Activated naive CD4-positive, alpha-beta T cell treated with anti-CD3 and anti-CD28 coated beads, Interleukin-2, amount 50 U/mL, for 24 hours (primary cell): Measurements from ENCODE around the gene MGST2.
A peak's percentile ranks its signal among the peaks of the same experiment; 100 is the strongest.
"Not testable (repeated sequence)": the region's sequence is repeated elsewhere in the genome, so short reads cannot be mapped to it uniquely, and the experiment has no call there.

Experiments used
- H3K27ac Mint-ChIP-seq: one replicate; pipeline ENCODE4 v1.8.0; 2021; ENCODE audit warnings: mild to moderate bottlenecking, mixed read lengths
- H3K27me3 Mint-ChIP-seq: one replicate; pipeline ENCODE4 v1.8.0; 2021; ENCODE audit warnings: mixed read lengths
- H3K36me3 Mint-ChIP-seq: one replicate; pipeline ENCODE4 v1.8.0; 2021; ENCODE audit warnings: mixed read lengths
- H3K4me1 Mint-ChIP-seq: one replicate; pipeline ENCODE4 v1.8.0; 2021; ENCODE audit warnings: mixed read lengths
- H3K4me3 Mint-ChIP-seq: one replicate; pipeline ENCODE4 v1.8.0; 2021; ENCODE audit warnings: mild to moderate bottlenecking, mixed read lengths
- H3K9me3 Mint-ChIP-seq: one replicate; pipeline ENCODE4 v1.8.0; 2021; ENCODE audit warnings: mixed read lengths

Gene MGST2

DNA sequence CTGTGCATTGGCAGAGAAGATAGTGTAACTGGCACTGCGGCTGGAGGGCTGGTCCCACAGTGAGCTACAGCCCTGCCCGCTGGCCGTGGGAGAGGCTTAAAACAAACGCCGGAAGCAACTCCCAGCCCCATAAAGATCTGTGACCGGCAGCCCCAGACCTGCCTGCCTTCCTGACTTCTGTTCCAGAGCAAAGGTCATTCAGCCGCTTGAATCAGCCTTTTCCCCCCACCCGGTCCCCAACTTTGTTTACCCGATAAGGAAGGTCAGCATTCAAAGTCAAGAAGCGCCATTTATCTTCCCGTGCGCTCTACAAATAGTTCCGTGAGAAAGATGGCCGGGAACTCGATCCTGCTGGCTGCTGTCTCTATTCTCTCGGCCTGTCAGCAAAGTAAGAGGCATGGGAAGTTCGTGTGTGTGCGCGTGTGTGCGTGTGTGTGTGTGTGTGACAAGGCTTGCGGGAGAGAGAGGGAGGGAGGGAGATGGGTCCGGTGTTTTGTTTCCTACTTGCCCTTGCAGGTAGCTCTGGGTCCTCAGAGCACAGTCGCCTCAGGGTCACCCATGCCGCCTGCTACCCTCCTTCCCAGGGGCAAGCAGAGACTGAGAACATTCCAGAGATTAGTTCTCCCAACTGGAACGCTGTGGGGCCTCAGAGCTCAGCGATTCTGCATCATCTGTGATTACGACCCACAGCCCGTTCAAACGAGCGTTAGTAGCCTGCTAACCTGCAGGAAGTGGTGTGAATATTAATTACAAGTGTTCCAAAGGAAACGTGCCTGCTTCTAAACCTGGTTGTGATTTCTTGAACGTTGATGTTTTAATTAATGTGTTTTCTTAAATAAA is at the start of gene MGST2:
TSS of gene MGST2 (plus strand) at position 130 of the 840 bp plus-strand sequence. CDS start at position 331, 201 bp downstream.
- Mint-ChIP-seq H3K36me3 (no peaks in the 10 kb centered on the region), H3K27ac (peak within 1 kb of the TSS; percentile 43), H3K9me3 (no peaks in the 10 kb centered on the region), H3K4me3 (peak within 1 kb of the TSS; percentile 83), H3K27me3 (no peaks in the 10 kb centered on the region), H3K4me1 (peaks cover 18% of the 10 kb centered on the region)

DNA sequence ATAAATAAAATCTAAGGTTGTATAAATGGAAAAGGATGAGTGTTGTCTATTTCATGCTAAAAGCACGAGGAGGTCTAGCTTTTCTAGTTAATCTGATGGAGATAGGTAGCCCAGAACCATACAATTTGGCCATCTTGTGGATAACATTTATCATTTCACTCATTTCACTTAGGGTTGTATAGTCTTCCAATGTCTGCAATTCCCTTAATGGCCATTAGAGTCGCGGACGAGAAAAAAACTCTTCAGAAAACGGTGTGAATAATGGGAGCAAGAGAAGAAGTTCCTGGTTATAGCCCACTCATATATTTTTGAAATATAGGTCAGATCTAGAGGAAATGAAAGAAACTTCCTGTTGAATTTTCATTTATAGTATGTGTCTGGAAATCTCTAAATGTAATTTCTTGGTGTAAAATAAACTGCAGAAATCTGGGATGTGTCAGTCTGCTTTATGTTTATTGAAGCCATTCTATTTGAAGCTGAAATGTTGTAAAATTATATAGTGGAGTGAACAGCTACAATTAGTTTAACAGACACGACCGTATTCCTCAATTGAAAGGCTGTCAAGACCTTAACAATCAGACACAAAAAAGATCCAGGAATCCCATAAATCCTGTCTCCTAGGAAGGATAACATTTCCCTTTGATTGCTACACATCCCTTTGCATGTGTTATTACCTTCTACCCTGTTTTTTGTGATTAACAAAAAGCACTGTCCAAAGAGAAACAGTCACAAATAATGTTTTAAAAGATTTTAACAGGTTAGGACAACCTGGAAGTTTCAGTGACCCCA is 47.7 kb upstream of the MGST2 start:
- H3K36me3 Mint-ChIP-seq: no peaks in the 10 kb centered on the region
- no peaks in the 10 kb centered on the region for H3K4me1 Mint-ChIP-seq
- no peak overlapping the region for H3K27ac Mint-ChIP-seq
- H3K4me3 Mint-ChIP-seq: no peak overlapping the region
- H3K27me3 Mint-ChIP-seq: no peaks in the 10 kb centered on the region
- no peaks in the 10 kb centered on the region for H3K9me3 Mint-ChIP-seq

DNA sequence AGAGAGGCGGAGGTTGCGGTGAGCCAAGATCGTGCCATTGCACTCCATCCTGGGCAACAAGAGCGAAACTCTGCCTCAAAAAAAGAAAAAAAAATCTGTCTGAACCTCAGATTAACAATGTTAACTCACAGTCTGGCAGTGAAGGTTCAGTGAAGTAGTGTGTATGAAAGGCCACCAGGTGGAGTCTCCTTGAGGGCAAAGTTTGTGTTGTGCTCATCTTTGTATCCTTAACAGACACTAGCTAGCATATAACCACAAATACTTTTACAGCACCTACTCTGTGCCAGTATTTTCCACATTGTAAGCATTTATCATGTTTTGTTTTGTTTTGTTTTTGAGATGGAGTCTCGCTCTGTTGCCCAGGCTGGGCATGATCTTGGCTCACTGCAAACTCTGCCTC is 46.0 kb upstream of the MGST2 start:
- no peak overlapping the region for H3K4me3 Mint-ChIP-seq
- H3K9me3 Mint-ChIP-seq: no peaks in the 10 kb centered on the region
- H3K27ac Mint-ChIP-seq: no peak overlapping the region
- H3K36me3 Mint-ChIP-seq: no peaks in the 10 kb centered on the region
- H3K4me1 Mint-ChIP-seq: no peaks in the 10 kb centered on the region
- H3K27me3 Mint-ChIP-seq: peaks cover 4% of the 10 kb centered on the region

DNA sequence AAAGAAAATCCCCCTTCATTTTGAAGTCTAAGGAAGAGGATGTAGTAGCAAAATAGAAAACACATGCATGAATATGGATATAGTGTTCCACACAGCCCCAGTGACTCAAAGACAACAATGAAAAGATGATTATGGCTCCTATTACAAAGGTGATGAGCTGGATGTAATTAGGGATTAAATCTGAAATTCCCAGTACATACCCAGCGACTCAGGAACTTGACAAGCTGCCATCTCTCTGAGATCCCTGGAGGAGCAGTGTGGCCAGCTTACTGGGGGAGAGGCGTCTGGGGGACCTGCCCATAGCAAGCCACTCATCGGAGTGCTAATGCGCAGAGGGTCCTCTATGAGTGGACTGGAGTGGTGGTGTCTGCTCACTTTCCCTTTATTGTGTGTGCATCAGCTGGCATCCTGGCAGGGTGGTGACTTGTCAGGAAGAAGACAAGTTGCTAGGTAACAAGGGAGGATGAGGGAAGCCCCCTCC is 42.7 kb upstream of the MGST2 start:
- no peaks in the 10 kb centered on the region for H3K9me3 Mint-ChIP-seq
- H3K4me1 Mint-ChIP-seq: no peaks in the 10 kb centered on the region
- no peak overlapping the region for H3K4me3 Mint-ChIP-seq
- H3K36me3 Mint-ChIP-seq: no peaks in the 10 kb centered on the region
- H3K27me3 Mint-ChIP-seq: peaks cover 4% of the 10 kb centered on the region
- H3K27ac Mint-ChIP-seq: no peak overlapping the region

DNA sequence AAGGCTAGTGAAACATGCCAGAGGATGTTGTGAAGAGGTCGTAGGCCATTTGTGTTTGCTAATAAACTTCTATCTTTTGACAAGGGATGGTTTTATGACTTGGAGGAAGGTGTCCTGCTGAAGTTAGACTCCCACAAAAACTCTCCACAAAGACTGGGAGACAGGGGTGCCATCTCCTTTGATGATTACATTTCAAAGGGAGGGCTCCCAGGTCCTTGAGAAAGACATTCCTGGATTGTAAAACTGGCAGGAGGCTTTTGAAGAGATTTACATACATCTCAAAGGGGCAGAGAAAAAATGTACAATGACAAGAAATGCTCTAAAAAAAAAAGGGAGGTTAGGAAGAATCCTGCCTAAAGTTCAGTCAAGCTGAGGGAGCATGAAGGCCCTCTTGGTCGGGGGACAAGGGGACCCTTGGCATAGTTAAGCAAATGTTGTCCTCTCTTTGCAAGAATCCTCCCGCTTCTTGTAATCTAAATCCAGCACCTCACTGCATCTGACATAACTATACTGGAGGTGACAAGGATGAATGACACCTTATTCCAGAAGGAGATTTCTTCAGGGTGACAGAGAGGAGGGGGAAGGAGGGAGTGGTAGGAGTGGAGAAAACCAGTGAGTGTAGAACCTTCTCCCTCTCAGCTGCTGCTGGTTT is 41.1 kb upstream of the MGST2 start:
- H3K9me3 Mint-ChIP-seq: no peaks in the 10 kb centered on the region
- peaks cover 5% of the 10 kb centered on the region for H3K27me3 Mint-ChIP-seq
- no peak overlapping the region for H3K27ac Mint-ChIP-seq
- H3K4me3 Mint-ChIP-seq: no peak overlapping the region
- no peaks in the 10 kb centered on the region for H3K4me1 Mint-ChIP-seq
- H3K36me3 Mint-ChIP-seq: no peaks in the 10 kb centered on the region

DNA sequence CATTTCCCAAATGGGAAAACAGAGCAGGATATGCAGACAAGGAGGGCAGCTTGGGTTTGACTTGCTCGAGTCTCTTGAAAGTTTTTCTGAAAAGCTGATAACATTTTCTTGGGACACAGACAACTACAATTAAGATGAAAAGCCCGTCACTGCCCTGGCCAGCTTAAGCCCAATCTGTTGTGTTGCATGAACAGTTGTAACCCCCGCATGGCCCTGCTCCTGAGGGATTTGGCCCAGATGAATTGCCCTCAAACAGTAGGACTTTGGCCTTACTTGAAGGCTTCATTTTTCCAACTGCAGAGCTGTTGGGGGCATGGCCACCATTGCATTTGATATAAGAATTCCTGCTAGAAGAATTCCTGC is 40.5 kb upstream of the MGST2 start:
- Mint-ChIP-seq H3K4me3 (no peak overlapping the region), H3K9me3 (no peaks in the 10 kb centered on the region), H3K27ac (no peak overlapping the region), H3K27me3 (peaks cover 5% of the 10 kb centered on the region), H3K4me1 (no peaks in the 10 kb centered on the region), H3K36me3 (no peaks in the 10 kb centered on the region)

DNA sequence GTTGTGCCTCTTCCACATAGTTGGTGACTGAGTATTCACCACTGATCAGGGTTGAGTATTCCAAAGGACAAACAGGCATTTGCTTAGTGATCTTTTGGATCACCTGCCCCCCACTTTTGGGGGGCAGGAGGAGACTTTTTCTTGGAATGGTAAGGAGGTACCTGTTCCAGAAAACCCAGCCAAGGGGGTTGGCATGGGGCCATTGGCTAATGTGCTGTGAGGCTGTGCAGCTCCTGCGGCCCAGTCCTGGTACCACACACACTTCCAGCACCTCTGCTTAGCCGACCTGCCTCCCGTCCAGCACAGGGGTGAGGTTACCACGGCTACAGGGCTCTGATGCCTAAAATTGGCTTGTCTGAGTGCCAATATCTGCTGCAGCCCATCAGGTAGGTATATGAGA is 40.1 kb upstream of the MGST2 start:
- Mint-ChIP-seq H3K27ac (no peak overlapping the region), H3K27me3 (peaks cover 5% of the 10 kb centered on the region), H3K36me3 (no peaks in the 10 kb centered on the region), H3K4me3 (no peak overlapping the region), H3K4me1 (no peaks in the 10 kb centered on the region), H3K9me3 (no peaks in the 10 kb centered on the region)

DNA sequence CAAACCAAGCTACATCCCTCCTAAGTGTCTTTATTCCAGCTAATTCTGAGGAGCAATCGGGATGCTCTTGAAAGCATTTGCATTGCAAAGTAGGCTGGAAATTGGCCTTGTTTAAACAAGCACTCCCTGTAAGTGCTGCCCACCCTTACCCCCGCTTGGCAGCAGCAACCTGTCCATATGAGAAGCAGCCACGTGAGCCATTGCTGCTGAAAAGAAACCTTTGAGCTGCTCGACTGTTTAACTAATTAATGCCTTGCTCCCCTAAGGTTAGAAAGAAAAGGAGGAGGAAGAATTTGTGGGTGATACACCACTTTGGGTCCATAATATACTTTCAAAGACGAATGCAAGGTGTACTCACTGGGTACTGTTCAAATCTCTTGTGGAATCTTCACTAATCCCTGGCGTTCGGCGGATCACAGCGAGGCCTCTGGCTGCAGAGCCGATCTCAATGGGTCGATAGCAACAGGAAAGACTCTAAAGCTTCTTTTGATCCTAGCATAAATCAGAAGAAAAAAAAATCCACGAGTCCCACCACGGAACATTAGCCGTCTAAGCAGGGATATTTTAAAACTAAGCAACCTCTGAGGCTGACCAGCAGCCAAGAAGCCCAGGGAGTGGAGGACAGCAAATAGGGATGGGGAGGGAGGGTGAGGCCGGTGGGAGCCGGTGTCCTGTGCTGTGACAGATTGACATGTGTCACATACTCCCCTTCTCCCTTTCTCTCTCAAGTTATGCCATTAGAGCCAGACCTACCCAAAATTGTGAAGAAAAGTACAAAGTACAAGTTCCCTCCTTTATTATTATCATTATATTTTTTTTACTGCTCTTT is 37.2 kb upstream of the MGST2 start:
- no peak overlapping the region for H3K4me3 Mint-ChIP-seq
- no peaks in the 10 kb centered on the region for H3K36me3 Mint-ChIP-seq
- H3K27me3 Mint-ChIP-seq: peaks cover 4% of the 10 kb centered on the region
- H3K27ac Mint-ChIP-seq: no peak overlapping the region
- H3K4me1 Mint-ChIP-seq: no peaks in the 10 kb centered on the region
- no peaks in the 10 kb centered on the region for H3K9me3 Mint-ChIP-seq

DNA sequence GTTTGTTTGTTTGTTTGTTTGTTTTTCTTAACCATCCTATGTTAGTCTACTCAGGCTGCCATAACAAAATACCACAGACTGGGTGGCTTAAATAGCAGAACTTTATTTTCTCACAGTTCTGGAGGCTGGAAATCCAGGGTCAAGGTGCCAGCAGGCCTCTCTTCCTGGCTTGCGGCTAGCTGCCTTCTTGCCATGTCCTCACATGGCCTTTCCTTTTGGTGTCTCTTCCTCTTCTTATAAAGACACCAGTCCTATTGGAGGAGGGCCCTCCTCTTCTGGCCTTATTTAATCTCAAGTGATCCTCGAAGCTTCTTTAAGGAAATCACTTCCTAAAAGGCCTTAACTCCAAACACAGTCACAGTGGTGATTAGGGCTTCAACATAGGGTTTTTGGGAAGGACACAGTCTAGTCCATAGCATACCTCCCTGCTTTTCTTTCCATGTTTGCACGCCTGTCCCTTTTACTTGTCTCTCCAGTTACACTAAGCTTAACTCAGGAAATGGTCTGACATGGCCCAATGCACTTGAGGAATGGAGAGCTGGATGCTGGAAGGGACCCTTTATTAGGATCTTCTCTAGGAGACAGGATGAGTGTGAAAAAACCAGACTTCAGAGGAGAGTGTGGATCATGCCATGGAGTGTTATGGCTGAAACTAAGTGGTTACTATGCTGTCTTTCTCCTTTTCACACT is 36.0 kb upstream of the MGST2 start:
- Mint-ChIP-seq H3K27ac (no peak overlapping the region), H3K9me3 (no peaks in the 10 kb centered on the region), H3K27me3 (peaks cover 7% of the 10 kb centered on the region), H3K36me3 (no peaks in the 10 kb centered on the region), H3K4me1 (no peaks in the 10 kb centered on the region), H3K4me3 (no peak overlapping the region)

DNA sequence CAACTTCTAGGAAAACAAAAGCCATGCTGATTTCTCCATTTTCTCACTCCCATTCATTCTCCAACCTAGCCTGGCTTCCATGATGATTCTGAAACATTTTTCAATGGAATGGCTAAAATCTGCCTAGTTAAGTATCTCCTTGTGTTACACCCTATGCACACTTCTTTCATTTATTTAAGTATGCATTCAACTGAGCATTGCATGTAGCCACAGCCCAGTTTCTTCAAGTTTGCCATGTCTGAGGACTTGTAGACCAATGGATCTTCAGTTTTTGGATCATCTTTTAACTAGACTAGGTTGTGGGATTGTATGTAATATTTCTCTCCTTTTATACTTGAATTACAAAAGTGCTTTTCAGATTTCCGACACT is 35.5 kb upstream of the MGST2 start:
- Mint-ChIP-seq H3K27me3 (peaks cover 7% of the 10 kb centered on the region), H3K27ac (no peak overlapping the region), H3K4me1 (no peaks in the 10 kb centered on the region), H3K9me3 (no peaks in the 10 kb centered on the region), H3K4me3 (no peak overlapping the region), H3K36me3 (no peaks in the 10 kb centered on the region)

DNA sequence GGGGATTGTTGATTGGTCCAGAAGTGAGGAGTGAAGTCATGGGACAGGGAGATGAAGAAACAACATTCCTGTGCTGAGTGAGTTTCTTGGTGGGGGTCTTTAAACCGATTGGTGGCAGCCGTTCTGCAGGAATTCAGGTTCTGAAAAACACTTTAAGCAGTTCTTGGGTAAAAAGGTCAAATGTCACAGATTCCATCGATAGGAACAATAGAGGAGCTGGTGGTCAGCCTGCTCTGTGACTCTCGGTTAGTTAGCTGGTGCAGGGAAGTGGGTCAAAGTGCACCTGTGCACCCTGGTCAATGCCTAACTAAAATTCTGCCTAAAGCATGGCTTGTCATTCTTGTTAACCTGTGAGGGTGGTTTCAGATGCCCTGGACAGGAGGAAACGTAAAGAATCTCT is 34.6 kb upstream of the MGST2 start:
- Mint-ChIP-seq H3K4me3 (no peak overlapping the region), H3K9me3 (no peaks in the 10 kb centered on the region), H3K36me3 (no peaks in the 10 kb centered on the region), H3K4me1 (no peaks in the 10 kb centered on the region), H3K27me3 (peaks cover 7% of the 10 kb centered on the region), H3K27ac (no peak overlapping the region)

DNA sequence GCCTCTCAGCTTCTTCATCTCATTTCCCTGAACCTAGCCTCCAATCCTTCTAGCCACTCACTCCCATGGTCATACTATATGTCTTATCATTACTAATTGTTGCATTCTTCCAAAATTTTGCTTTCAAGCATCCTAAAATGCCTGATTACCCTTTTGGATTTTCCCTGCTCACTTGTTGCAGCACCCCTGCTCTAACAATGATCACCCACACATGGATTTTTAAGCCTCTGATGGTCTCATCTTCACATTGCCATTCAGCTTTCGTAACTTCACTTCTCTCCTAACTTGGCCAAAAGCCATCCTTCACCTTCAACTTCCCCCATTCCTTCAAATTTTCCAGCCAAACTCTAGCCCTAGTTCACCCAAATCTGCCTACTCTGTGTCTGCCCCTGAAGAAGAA is 33.8 kb upstream of the MGST2 start:
- H3K4me1 Mint-ChIP-seq: no peaks in the 10 kb centered on the region
- H3K9me3 Mint-ChIP-seq: no peaks in the 10 kb centered on the region
- H3K27me3 Mint-ChIP-seq: peaks cover 7% of the 10 kb centered on the region
- no peak overlapping the region for H3K27ac Mint-ChIP-seq
- H3K4me3 Mint-ChIP-seq: no peak overlapping the region
- H3K36me3 Mint-ChIP-seq: no peaks in the 10 kb centered on the region

DNA sequence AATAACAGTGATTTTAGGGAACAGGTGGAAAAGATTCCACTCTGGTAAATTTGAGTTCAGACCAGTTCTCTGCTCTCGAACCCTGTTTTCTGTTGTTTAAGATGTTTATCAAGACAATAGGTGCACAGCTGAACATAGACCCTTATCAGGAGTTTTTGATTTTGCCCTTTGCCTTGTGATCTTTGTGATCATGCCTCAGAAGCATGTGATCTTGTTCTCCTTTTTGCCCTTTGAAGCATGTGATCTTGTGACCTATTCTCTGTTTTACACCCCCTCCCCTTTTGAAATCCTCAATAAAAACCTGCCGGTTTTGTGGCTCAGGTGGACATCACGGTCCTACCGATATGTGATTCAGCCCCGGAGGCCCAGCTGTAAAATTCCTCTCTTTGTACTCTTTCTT is 32.9 kb upstream of the MGST2 start:
- H3K4me1 Mint-ChIP-seq, H3K27ac Mint-ChIP-seq, H3K36me3 Mint-ChIP-seq, H3K27me3 Mint-ChIP-seq, H3K4me3 Mint-ChIP-seq, H3K9me3 Mint-ChIP-seq: not testable (repeated sequence)

DNA sequence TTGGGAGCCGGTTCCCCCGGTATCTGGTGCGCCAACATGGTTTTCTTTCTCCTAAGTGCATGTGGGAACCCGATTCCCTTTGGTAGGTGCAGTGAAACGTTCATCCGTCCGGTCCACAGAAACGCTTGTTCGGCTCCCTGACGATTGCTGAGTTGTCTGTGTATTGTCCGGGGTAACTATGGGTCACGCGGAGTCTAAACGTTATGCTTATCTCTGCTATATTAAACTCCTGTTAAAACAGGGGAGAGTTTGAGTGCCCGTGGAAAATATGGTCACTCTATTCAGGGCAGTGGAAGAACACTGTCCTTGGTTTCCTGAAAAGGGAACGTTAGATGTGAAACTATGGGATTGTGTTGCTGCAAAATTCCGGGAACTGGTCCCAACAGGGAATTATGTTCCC is 32.4 kb upstream of the MGST2 start:
- Mint-ChIP-seq H3K27ac (no peak overlapping the region), H3K4me1 (no peaks in the 10 kb centered on the region), H3K9me3 (no peaks in the 10 kb centered on the region), H3K27me3 (peaks cover 7% of the 10 kb centered on the region), H3K4me3 (no peak overlapping the region), H3K36me3 (no peaks in the 10 kb centered on the region)

DNA sequence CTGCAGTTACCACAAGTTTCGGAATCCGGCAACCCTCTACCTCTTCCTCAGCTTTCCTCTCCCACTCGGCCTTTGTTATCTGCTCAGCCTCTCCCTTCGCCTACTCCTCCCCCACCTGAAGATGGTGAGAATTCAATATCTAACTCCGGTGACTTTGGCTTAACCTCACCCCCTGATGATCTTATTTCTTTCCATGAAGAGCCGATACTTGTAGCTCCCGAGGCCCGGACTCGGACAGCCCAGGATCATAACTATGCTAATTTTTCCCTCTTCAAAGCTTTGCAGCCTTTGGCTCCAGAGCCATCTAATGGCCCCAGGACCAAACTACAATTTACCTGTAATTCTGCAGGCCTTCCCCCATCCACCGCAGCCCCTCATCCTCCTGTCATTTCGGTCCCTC is 32.0 kb upstream of the MGST2 start:
- Mint-ChIP-seq H3K36me3 (no peaks in the 10 kb centered on the region), H3K4me3 (no peak overlapping the region), H3K27ac (no peak overlapping the region), H3K4me1 (no peaks in the 10 kb centered on the region), H3K27me3 (peaks cover 6% of the 10 kb centered on the region), H3K9me3 (peaks cover 1% of the 10 kb centered on the region)
